ENCODE results near the gene CDC42EP3. TPM values are rescaled to one million over a fixed set of nuclear protein-coding genes. Genes with fewer than 3 reads are reported as not detected.
A peak's percentile ranks its signal among the peaks of the same experiment; 100 is the strongest.

The CDC42EP3 gene
- total RNA-seq, 2 experiments from 2014 or later: 51.1 to 52.2 TPM

DNA sequence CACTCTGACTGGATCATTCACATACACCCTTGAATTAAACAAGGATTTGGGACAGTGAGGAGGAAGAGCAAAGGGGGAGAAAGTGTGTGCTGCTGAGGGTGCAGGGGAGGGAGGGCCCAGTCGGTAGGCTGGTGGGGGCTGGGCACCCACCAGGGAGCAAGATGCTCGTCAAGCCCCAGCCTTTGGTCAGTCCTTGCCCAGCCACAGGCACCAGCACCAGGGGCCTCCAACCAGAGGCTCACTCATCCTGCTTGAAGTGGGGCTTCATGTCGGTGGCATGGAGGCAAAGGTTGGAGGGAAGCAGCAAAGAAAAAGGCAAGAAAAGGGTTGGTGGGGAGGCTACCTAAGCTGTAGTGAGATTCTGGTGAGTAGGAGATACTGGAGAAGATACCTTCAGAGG is 21.9 kb downstream of the CDC42EP3 start:
- DNase-seq: no peak
- Mint-ChIP-seq H3K9me3 (peaks cover 7% of the 10 kb centered on the region), H3K4me3 (no peak overlapping the region), H3K27ac (peak overlapping the region; percentile 41), H3K4me1 (peaks cover 92% of the 10 kb centered on the region), H3K27me3 (no peaks in the 10 kb centered on the region), H3K36me3 (ENCODE audit: low read depth) (peaks cover 77% of the 10 kb centered on the region)
- ChIA-PET CTCF (interaction anchor here (0.7 to 2.0 kb wide), 12 partner anchors 23 to 228 kb away, joined by 3 to 7 read pairs (median 4); no protein-coding TSS in a partner anchor), POLR2A (interaction anchor here (0.7 to 9.1 kb wide), 7 partner anchors 8 to 77 kb away, joined by 3 to 56 read pairs (median 9); partner anchors contain the start of gene CDC42EP3)

- H3K27ac Mint-ChIP-seq: peak overlapping the region; percentile 91
- peaks cover 80% of the 10 kb centered on the region for H3K36me3 Mint-ChIP-seq (ENCODE audit: low read depth)
- H3K4me1 Mint-ChIP-seq: peaks cover 92% of the 10 kb centered on the region
- DNase-seq: peak; percentile 66
- POLR2A ChIA-PET: interaction anchor here (0.7 to 9.1 kb wide), 13 partner anchors 9 to 76 kb away, joined by 3 to 56 read pairs (median 4); partner anchors contain the start of gene CDC42EP3
- H3K9me3 Mint-ChIP-seq: peaks cover 7% of the 10 kb centered on the region
- CTCF ChIA-PET: interaction anchor here (0.6 to 2.0 kb wide), 21 partner anchors 8 to 252 kb away, joined by 3 to 10 read pairs (median 5); no protein-coding TSS in a partner anchor
- peak overlapping the region; percentile 12 for H3K4me3 Mint-ChIP-seq
- no peaks in the 10 kb centered on the region for H3K27me3 Mint-ChIP-seq
Measured at GRCh38 chr2:37648331-37649011, 23.0 kb downstream of the CDC42EP3 start.

DNA sequence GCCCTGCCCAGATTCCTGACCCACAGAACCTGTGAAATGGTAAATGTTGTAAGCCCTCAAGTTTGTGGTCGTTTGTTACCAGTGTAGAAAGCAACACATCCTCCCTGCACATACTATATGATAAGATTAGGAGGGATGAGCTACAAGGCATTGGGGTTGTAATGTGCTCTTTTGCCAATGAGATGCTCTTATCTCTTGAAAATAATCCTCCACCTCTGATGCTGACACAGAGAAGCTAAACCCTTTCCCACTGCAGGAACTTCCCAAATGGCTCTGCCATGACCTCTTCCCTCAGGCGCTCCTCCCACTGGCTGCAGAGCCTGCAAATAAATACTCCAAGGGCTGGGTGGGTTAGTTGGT is 23.5 kb downstream of the CDC42EP3 start:
- no peaks in the 10 kb centered on the region for H3K27me3 Mint-ChIP-seq
- H3K4me1 Mint-ChIP-seq: peaks cover 92% of the 10 kb centered on the region
- peaks cover 7% of the 10 kb centered on the region for H3K9me3 Mint-ChIP-seq
- no peak for DNase-seq
- peak overlapping the region; percentile 91 for H3K27ac Mint-ChIP-seq
- H3K4me3 Mint-ChIP-seq: peak overlapping the region; percentile 12
- H3K36me3 Mint-ChIP-seq (ENCODE audit: low read depth): peaks cover 80% of the 10 kb centered on the region
- ChIA-PET POLR2A (interaction anchor here (0.9 to 9.1 kb wide), 11 partner anchors 9 to 62 kb away, joined by 3 to 56 read pairs (median 5); partner anchors contain the start of gene CDC42EP3), CTCF (interaction anchor here (0.6 to 2.0 kb wide), 16 partner anchors 8 to 252 kb away, joined by 3 to 10 read pairs (median 5); no protein-coding TSS in a partner anchor)

GRCh38 chr2:37645836-37646235 is 25.6 kb downstream of the CDC42EP3 start:
- CTCF ChIA-PET: interaction anchor here (1.0 to 1.9 kb wide), 6 partner anchors 10 to 232 kb away, joined by 3 to 6 read pairs (median 4); no protein-coding TSS in a partner anchor
- POLR2A ChIA-PET: interaction anchor here (0.9 to 9.1 kb wide), 12 partner anchors 9 to 63 kb away, joined by 3 to 56 read pairs (median 4); no protein-coding TSS in a partner anchor
- DNase-seq: no peak
- Mint-ChIP-seq H3K27ac (peak overlapping the region; percentile 74), H3K4me3 (no peak overlapping the region), H3K27me3 (no peaks in the 10 kb centered on the region), H3K9me3 (peaks cover 7% of the 10 kb centered on the region), H3K4me1 (peaks cover 80% of the 10 kb centered on the region), H3K36me3 (ENCODE audit: low read depth) (peaks cover 89% of the 10 kb centered on the region)

DNA sequence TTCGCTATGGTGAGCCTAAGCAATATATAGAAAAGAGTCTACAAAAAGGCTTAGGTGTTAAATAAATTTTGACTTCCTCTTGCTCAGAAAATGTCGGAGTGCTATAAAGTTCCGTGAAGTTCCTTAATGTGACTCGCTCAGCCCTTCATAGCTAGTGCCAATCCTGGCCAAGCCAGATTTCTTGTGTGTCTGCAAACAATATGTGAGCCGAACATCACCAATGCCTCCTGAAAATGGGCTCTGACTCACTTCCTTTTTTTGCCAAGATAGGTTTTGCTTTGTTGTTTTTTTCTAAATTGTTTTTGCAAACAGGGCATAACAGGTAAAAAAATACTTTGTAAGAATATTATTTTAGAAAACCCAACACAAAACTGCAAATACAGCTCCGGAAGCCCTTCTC is 26.1 kb downstream of the CDC42EP3 start:
- H3K27ac Mint-ChIP-seq: peak overlapping the region; percentile 74

DNA sequence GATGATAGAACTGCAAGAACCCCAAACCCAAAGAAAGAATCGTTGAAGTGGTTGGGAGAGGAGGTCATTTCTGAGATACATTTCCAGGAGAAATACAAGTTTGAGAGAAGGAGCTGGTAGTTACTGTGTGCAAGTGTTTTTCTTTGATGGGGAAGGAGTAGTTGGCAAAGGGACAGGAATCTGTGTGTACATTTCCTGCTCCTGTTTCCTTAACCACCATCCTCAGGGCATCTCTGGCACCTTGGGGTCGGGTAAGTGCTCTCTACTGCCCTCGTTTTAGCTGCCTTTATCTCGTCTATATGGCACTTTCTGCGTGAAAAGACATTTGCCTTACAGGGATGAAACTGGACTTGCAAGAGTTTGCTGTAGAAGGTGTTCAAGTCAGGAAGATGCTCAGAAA is 27.3 kb downstream of the CDC42EP3 start:
- no peak for DNase-seq
- H3K36me3 Mint-ChIP-seq (ENCODE audit: low read depth): peaks cover 85% of the 10 kb centered on the region
- H3K27ac Mint-ChIP-seq: no peak overlapping the region
- peaks cover 66% of the 10 kb centered on the region for H3K4me1 Mint-ChIP-seq
- no peak overlapping the region for H3K4me3 Mint-ChIP-seq
- peaks cover 7% of the 10 kb centered on the region for H3K9me3 Mint-ChIP-seq
- H3K27me3 Mint-ChIP-seq: no peaks in the 10 kb centered on the region
- ChIA-PET CTCF (interaction anchor here (0.6 to 2.6 kb wide), 5 partner anchors 11 to 210 kb away, joined by 3 to 10 read pairs (median 3); no protein-coding TSS in a partner anchor), POLR2A (interaction anchor here (0.8 to 9.1 kb wide), 6 partner anchors 8 to 188 kb away, joined by 3 to 56 read pairs (median 10); partner anchors contain the start of gene CDC42EP3)

More for the DNA sequence above, 26.1 kb downstream of the CDC42EP3 start:
- no peaks in the 10 kb centered on the region for H3K27me3 Mint-ChIP-seq
- H3K4me3 Mint-ChIP-seq: peak overlapping the region; percentile 6
- ChIA-PET CTCF (interaction anchor here (1.0 to 2.6 kb wide), 7 partner anchors 11 to 232 kb away, joined by 3 to 10 read pairs (median 4); no protein-coding TSS in a partner anchor), POLR2A (interaction anchor here (0.6 to 9.1 kb wide), 13 partner anchors 9 to 1350 kb away, joined by 3 to 56 read pairs (median 4); no protein-coding TSS in a partner anchor)
- peaks cover 75% of the 10 kb centered on the region for H3K4me1 Mint-ChIP-seq
- peaks cover 7% of the 10 kb centered on the region for H3K9me3 Mint-ChIP-seq
- peak; percentile 42 for DNase-seq
- H3K36me3 Mint-ChIP-seq (ENCODE audit: low read depth): peaks cover 88% of the 10 kb centered on the region

DNA sequence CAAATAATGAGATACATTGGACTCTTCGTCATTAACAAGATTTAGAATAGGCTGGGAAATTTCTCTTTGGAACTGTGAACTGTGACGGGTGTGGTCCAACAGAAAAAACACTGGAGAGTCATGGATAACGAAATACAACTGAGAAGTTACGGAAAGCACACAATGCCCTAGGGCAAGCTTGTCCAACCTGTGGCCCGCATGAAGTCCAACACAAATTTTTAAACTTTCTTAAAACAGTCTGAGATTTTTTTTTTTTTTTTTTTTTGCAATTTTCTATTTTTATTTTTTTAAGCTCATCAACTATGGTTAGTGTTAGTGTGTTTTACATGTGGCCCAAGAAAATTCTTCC is 27.7 kb downstream of the CDC42EP3 start:
- H3K27me3 Mint-ChIP-seq: no peaks in the 10 kb centered on the region
- POLR2A ChIA-PET: interaction anchor here (0.7 to 9.1 kb wide), 7 partner anchors 11 to 189 kb away, joined by 3 to 56 read pairs (median 4); partner anchors contain the start of gene CDC42EP3
- peaks cover 7% of the 10 kb centered on the region for H3K9me3 Mint-ChIP-seq
- CTCF ChIA-PET: interaction anchor here (0.6 to 2.6 kb wide), 6 partner anchors 11 to 1793 kb away, joined by 3 to 10 read pairs (median 3); partner anchors contain the start of gene MAP4K3
- H3K27ac Mint-ChIP-seq: no peak overlapping the region
- H3K4me3 Mint-ChIP-seq: no peak overlapping the region
- H3K4me1 Mint-ChIP-seq: peaks cover 61% of the 10 kb centered on the region
- peaks cover 83% of the 10 kb centered on the region for H3K36me3 Mint-ChIP-seq (ENCODE audit: low read depth)
- DNase-seq: no peak

- peaks cover 55% of the 10 kb centered on the region for H3K4me1 Mint-ChIP-seq
- POLR2A ChIA-PET: interaction anchor here (0.7 to 9.1 kb wide), 7 partner anchors 11 to 189 kb away, joined by 3 to 56 read pairs (median 4); partner anchors contain the start of gene CDC42EP3
- H3K9me3 Mint-ChIP-seq: peaks cover 5% of the 10 kb centered on the region
- CTCF ChIA-PET: interaction anchor here (0.6 to 2.6 kb wide), 5 partner anchors 44 to 1794 kb away, joined by 3 to 10 read pairs (median 3); partner anchors contain the start of gene MAP4K3
- peak overlapping the region; percentile 8 for H3K27ac Mint-ChIP-seq
- H3K27me3 Mint-ChIP-seq: no peaks in the 10 kb centered on the region
- H3K4me3 Mint-ChIP-seq: no peak overlapping the region
- peaks cover 78% of the 10 kb centered on the region for H3K36me3 Mint-ChIP-seq (ENCODE audit: low read depth)
- no peak for DNase-seq
Measured at GRCh38 chr2:37642907-37643729, 28.3 kb downstream of the CDC42EP3 start.

GRCh38 chr2:37641582-37642171 is 29.8 kb downstream of the CDC42EP3 start:
- CTCF ChIA-PET: no interaction called here
- no peak overlapping the region for H3K27ac Mint-ChIP-seq
- no peaks in the 10 kb centered on the region for H3K9me3 Mint-ChIP-seq
- DNase-seq: no peak
- peaks cover 48% of the 10 kb centered on the region for H3K4me1 Mint-ChIP-seq
- POLR2A ChIA-PET: interaction anchor here (1.5 to 9.1 kb wide), 2 partner anchors 17 to 30 kb away, joined by 4 to 56 read pairs; no protein-coding TSS in a partner anchor
- no peaks in the 10 kb centered on the region for H3K27me3 Mint-ChIP-seq
- no peak overlapping the region for H3K4me3 Mint-ChIP-seq
- H3K36me3 Mint-ChIP-seq (ENCODE audit: low read depth): peaks cover 63% of the 10 kb centered on the region

GRCh38 chr2:37639631-37640030 is 31.8 kb downstream of the CDC42EP3 start:
- Mint-ChIP-seq H3K27ac (no peak overlapping the region), H3K27me3 (no peaks in the 10 kb centered on the region), H3K4me1 (peaks cover 51% of the 10 kb centered on the region), H3K9me3 (no peaks in the 10 kb centered on the region), H3K4me3 (no peak overlapping the region), H3K36me3 (ENCODE audit: low read depth) (peaks cover 46% of the 10 kb centered on the region)
- DNase-seq: no peak
- POLR2A ChIA-PET: interaction anchor here (0.8 kb wide), 1 partner anchor 8 kb away, joined by 4 read pairs; no protein-coding TSS in a partner anchor
- CTCF ChIA-PET: interaction anchor here (1.9 kb wide), 1 partner anchor 9 kb away, joined by 4 read pairs; no protein-coding TSS in a partner anchor

DNA sequence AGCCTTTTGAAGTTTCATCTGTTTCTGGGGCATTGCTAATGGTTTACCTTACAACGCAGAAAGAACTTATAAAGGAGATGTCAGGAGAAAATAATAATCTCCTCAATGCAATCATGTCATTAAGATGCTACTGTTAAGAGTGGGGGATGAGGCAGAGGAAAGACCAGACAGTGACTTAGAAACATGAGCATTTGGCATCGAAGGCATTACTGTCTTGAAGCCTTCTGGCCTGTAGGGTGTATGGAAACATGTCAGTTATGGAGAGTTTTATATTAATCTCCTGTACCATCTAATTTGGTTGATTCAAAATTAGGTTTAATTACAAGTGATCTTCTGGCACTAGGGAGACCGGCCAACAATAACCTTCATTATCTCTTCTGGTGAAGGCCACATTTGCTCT is 32.5 kb downstream of the CDC42EP3 start:
- ChIA-PET POLR2A (interaction anchor here (0.8 to 1.2 kb wide), 2 partner anchors 9 to 53 kb away, joined by 3 to 4 read pairs; no protein-coding TSS in a partner anchor), CTCF (interaction anchor here (1.9 kb wide), 1 partner anchor 9 kb away, joined by 4 read pairs; no protein-coding TSS in a partner anchor)
- no peak for DNase-seq
- no peaks in the 10 kb centered on the region for H3K27me3 Mint-ChIP-seq
- no peak overlapping the region for H3K27ac Mint-ChIP-seq
- peaks cover 51% of the 10 kb centered on the region for H3K4me1 Mint-ChIP-seq
- H3K36me3 Mint-ChIP-seq (ENCODE audit: low read depth): peaks cover 42% of the 10 kb centered on the region
- H3K9me3 Mint-ChIP-seq: no peaks in the 10 kb centered on the region
- no peak overlapping the region for H3K4me3 Mint-ChIP-seq

- CTCF ChIA-PET: no interaction called here
- POLR2A ChIA-PET: interaction anchor here (1.2 kb wide), 2 partner anchors 38 to 52 kb away, joined by 3 read pairs; no protein-coding TSS in a partner anchor
- Mint-ChIP-seq H3K4me3 (no peak overlapping the region), H3K27ac (no peak overlapping the region), H3K36me3 (ENCODE audit: low read depth) (peaks cover 39% of the 10 kb centered on the region), H3K27me3 (no peaks in the 10 kb centered on the region), H3K9me3 (no peaks in the 10 kb centered on the region), H3K4me1 (peaks cover 51% of the 10 kb centered on the region)
- DNase-seq: no peak
Measured at GRCh38 chr2:37637985-37638384, 33.5 kb downstream of the CDC42EP3 start.
